ENCODE data around the gene ELMO1.

The ELMO1 gene, protein sequence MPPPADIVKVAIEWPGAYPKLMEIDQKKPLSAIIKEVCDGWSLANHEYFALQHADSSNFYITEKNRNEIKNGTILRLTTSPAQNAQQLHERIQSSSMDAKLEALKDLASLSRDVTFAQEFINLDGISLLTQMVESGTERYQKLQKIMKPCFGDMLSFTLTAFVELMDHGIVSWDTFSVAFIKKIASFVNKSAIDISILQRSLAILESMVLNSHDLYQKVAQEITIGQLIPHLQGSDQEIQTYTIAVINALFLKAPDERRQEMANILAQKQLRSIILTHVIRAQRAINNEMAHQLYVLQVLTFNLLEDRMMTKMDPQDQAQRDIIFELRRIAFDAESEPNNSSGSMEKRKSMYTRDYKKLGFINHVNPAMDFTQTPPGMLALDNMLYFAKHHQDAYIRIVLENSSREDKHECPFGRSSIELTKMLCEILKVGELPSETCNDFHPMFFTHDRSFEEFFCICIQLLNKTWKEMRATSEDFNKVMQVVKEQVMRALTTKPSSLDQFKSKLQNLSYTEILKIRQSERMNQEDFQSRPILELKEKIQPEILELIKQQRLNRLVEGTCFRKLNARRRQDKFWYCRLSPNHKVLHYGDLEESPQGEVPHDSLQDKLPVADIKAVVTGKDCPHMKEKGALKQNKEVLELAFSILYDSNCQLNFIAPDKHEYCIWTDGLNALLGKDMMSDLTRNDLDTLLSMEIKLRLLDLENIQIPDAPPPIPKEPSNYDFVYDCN

DNA sequence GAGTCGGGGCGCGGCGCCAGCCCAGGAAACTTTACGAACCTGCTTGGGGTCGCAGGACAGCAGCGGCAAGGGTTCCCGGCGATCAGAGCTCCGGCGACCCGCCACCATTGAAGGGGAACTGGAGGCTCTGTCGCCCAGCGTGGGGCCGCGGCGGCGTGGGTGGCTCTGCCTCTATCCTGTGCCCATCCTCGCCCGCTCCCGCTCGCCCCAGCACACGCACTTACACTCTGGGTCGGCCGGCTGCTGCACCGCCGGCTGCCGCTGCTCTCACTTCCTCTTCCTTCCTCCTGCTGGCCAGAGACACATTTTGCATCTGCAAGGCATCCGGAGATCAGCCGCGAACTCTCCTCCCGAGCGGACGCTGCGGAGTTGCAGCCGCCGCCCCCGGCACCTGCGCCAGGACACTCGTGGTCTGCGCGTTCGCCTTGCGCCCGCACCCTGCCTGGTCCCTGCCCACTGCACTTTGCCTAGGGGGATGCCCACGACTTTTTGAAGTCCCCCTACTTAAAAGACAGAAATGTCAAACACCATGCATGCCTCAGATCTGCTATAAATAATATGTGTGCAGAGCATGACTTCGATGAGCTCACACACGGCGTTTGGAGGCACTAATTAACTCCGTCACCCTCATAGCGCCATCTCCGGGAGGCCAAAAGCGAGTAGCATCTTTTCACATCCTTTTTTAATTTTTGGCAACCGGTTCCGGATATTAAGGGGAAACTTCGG lies at the start of gene ELMO1:
TSS of gene ELMO1 (minus strand) at position 229 of the 726 bp plus-strand sequence. CDS start 106,174 bp downstream, outside the sequence.
- peak within 1 kb of the TSS; percentile 80 for H3K4me3 Mint-ChIP-seq
- peak within 1 kb of the TSS; percentile 89 for H3K27ac Mint-ChIP-seq
- H3K36me3 Mint-ChIP-seq = peaks cover 6% of the 10 kb centered on the region
- no peaks in the 10 kb centered on the region for H3K27me3 Mint-ChIP-seq
- ATAC-seq = peak; percentile 94
- no peaks in the 10 kb centered on the region for H3K9me3 Mint-ChIP-seq
- peaks cover 33% of the 10 kb centered on the region for H3K4me1 Mint-ChIP-seq

- Mint-ChIP-seq H3K36me3 (no peaks in the 10 kb centered on the region), H3K4me1 (no peaks in the 10 kb centered on the region), H3K27ac (no peak overlapping the region), H3K4me3 (no peak overlapping the region), H3K27me3 (no peaks in the 10 kb centered on the region), H3K9me3 (no peaks in the 10 kb centered on the region)
- ATAC-seq = no peak
Observed at GRCh38 chr7:37497576-37497975, 48.9 kb upstream of the ELMO1 start.

DNA sequence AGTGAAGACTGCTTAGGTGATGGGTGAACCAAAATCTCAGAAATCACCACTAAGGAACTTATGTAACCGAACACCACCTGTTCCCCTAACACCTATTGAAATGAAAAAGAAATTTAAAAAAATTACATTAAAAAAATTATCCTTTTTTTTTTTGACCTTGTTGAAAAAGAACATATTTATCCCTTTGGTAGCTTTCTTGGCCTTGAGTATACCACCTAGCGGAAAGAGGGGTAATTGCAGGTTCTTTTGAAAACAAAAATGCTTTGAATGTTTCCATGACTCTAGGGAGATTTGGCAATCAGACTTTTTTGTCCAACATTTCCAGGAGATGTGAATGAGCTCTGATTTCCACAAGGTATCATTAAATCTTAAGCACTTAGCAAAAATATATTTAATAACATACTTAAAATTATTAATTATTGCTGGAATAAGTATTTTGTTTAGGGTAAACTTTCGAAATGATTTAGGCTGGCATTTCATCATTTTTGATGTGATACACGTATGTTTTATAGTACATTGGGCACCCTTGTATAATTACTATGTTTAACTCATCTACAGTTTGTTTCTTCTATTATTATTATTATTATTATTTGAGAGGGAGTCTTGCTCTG lies 47.0 kb upstream of the ELMO1 start:
- Mint-ChIP-seq H3K36me3 (no peaks in the 10 kb centered on the region), H3K27ac (no peak overlapping the region), H3K27me3 (no peaks in the 10 kb centered on the region), H3K4me1 (no peaks in the 10 kb centered on the region), H3K9me3 (no peaks in the 10 kb centered on the region), H3K4me3 (no peak overlapping the region)
- ATAC-seq = no peak

GRCh38 chr7:37494926-37495325 lies 46.3 kb upstream of the ELMO1 start:
- Mint-ChIP-seq H3K4me3 (no peak overlapping the region), H3K36me3 (no peaks in the 10 kb centered on the region), H3K4me1 (no peaks in the 10 kb centered on the region), H3K27ac (no peak overlapping the region), H3K9me3 (no peaks in the 10 kb centered on the region), H3K27me3 (no peaks in the 10 kb centered on the region)
- no peak for ATAC-seq

DNA sequence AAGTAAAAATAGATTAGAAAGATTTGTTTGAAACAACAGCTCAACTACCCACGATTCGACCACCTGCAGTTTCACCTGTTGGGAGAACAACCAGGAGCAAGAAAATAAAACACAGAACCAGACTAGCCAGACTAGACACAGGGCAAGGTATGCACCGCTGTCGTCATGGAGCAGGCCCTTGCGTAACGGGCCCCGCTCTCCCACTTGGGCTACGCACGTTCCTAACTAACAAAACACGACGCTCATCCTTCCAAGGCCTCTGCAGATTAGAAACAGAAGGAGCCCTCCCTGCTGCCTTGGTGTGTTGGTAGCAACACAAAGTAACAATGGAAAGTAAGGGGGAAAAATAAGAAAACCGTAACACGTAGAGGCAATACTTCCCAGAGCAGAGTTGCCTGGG lies 45.1 kb upstream of the ELMO1 start:
- no peaks in the 10 kb centered on the region for H3K4me1 Mint-ChIP-seq
- ATAC-seq = no peak
- H3K36me3 Mint-ChIP-seq = no peaks in the 10 kb centered on the region

DNA sequence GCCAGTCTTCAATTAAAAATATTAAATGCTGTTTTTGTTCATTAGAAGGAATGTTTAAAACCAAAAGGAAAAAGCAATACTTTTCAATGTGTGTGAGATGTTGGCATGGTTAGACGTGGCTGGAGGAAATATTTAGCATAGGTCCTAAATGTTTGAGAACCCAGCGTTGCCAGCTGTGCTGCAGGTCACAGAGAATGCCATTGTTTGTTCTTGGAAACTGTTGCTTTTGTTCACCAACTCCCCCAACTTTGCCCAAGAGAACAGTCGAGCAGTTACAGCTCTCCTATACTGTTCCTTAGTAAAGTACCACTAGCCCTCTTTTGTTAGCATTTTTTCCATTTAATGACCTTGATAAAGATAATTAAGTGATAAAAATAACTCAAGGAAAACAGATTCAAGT lies 44.5 kb upstream of the ELMO1 start:
- no peaks in the 10 kb centered on the region for H3K9me3 Mint-ChIP-seq
- no peaks in the 10 kb centered on the region for H3K36me3 Mint-ChIP-seq

More for the DNA sequence above, 45.1 kb upstream of the ELMO1 start:
- Mint-ChIP-seq H3K27me3 (no peaks in the 10 kb centered on the region), H3K4me3 (no peak overlapping the region), H3K27ac (no peak overlapping the region), H3K9me3 (no peaks in the 10 kb centered on the region)

DNA sequence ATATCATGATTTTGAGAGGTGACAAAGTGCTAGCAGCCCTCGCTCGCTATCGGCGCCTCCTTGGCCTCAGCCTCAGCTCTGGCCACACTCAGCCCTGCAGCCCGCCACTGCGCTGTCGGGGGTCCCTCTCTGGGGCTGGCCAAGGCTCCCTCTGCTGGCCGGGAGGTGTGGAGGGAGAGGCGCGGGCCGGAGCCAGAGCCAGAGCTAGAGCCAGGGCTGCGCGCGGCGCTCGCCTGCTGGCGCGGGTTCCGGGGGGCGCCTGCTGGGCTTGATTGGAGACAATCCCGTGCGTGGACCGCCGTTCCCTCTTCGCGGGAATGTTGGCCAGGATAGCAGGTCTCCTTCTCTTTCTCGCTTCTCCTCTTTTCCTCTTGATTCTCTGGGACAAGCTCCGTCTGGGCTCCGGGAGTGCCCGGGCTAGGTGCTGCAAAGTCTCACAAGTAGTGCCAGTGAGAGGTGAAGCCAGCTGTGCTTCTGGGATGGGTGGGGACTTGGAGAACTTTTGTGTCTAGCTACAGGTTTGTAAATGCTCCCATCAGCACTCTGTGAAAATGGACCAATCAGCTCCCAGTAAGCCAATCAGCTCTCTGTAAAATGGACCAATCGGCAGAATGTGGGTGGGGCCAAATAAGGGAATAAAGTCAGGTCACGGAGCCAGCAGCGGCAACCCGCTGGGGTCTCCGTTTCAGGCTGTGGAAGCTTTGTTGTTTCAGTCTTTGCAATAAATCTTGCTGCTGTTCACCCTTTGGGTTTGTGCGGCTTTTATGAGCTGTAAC lies 43.4 kb upstream of the ELMO1 start:
- Mint-ChIP-seq H3K36me3 (no peaks in the 10 kb centered on the region), H3K4me3 (no peak overlapping the region), H3K4me1 (no peaks in the 10 kb centered on the region), H3K27me3 (no peaks in the 10 kb centered on the region), H3K27ac (no peak overlapping the region), H3K9me3 (no peaks in the 10 kb centered on the region)
- ATAC-seq = no peak

More for the DNA sequence above, 44.5 kb upstream of the ELMO1 start:
- no peaks in the 10 kb centered on the region for H3K4me1 Mint-ChIP-seq
- no peak overlapping the region for H3K27ac Mint-ChIP-seq
- no peaks in the 10 kb centered on the region for H3K27me3 Mint-ChIP-seq
- H3K4me3 Mint-ChIP-seq = no peak overlapping the region
- no peak for ATAC-seq

- Mint-ChIP-seq H3K27ac (no peak overlapping the region), H3K36me3 (no peaks in the 10 kb centered on the region), H3K9me3 (no peaks in the 10 kb centered on the region), H3K27me3 (peaks cover 8% of the 10 kb centered on the region), H3K4me1 (no peaks in the 10 kb centered on the region), H3K4me3 (no peak overlapping the region)
- ATAC-seq = no peak
Observed at GRCh38 chr7:37489703-37490102, 41.0 kb upstream of the ELMO1 start.

DNA sequence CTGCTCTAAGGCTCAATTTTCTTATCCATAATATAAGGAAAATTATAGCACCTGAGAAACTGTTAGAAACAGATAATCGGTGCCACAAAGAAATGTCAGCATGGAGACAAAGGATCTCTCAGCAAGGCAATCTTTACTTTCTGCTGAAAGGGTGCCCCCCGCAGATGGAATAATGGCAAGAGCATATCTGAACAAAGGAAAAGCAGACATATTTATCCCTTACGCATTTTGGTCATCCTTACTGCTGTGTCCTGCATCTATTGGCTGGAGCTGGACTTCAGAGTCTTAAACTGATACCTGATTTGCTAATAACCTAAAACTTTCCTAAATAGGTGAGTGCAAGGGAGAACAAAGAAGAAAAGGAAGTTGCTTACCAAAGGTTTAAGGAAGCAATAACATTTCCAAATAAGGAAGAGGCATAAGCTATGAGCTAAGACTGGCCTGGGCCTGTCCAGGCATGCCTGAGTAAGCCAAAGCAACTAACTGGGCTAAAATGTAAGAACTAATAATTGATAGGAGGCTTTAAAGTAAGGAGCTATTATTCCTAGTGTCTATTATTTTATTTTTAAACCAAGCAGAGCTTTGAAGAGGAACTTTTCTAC lies 39.6 kb upstream of the ELMO1 start:
- Mint-ChIP-seq H3K27ac (no peak overlapping the region), H3K4me3 (no peak overlapping the region), H3K9me3 (no peaks in the 10 kb centered on the region), H3K36me3 (no peaks in the 10 kb centered on the region), H3K4me1 (no peaks in the 10 kb centered on the region), H3K27me3 (peaks cover 8% of the 10 kb centered on the region)
- no peak for ATAC-seq

DNA sequence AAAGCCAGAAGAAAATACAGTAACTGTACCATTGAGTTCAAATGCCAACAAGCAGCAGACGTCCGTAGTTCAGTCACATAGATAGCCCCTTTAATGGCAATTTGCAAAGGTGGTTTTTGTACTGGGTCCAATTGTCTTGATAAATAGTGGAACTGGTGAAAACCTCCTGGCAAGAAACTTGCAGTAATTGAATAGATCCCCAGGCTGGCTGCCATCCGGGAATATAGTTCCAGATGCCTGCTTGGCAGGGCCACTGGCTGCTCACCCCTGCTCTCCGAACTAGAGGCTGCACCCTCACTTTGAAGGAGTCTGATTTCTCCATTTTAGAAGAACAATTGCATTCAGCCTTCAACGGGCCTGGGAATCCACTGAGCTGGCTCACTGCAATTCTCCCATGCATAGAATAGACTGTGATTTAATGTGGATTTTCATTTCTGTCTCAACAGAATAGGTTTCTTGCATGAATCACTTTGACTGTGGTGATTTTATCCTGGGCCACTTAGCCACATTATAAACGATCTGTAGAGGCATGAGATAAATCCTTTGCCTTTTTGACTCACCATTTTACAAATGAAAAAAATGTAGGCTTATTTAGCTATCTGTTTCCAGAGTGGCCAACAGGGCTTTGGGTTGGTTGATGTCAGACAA lies 35.9 kb upstream of the ELMO1 start:
- Mint-ChIP-seq H3K4me1 (no peaks in the 10 kb centered on the region), H3K27me3 (peaks cover 36% of the 10 kb centered on the region), H3K36me3 (no peaks in the 10 kb centered on the region), H3K4me3 (no peak overlapping the region), H3K27ac (no peak overlapping the region), H3K9me3 (no peaks in the 10 kb centered on the region)
- ATAC-seq = no peak

- Mint-ChIP-seq H3K27ac (no peak overlapping the region), H3K4me1 (no peaks in the 10 kb centered on the region), H3K27me3 (peaks cover 45% of the 10 kb centered on the region), H3K4me3 (no peak overlapping the region), H3K36me3 (no peaks in the 10 kb centered on the region), H3K9me3 (peaks cover 3% of the 10 kb centered on the region)
- ATAC-seq = no peak
Observed at GRCh38 chr7:37483627-37484026, 35.0 kb upstream of the ELMO1 start.

DNA sequence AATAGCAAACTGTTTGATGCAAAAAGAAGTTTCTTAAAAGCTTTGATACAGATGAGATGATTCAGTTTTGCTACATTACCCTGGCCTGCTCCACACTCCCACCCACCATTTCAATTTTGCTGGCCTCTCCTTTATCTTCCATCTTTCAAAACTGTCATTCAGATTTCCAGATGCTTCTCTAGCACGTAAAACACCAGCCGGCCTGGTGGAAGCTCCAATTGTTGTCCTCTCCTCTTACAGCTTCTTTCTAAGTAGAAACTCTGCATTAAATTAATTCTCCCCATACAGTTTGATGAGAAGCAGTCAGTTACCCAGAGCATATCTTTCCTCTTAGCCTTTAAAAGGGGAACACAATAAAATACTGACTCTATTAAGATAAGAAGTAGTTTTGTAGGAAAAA lies 34.3 kb upstream of the ELMO1 start:
- Mint-ChIP-seq H3K9me3 (peaks cover 3% of the 10 kb centered on the region), H3K4me1 (no peaks in the 10 kb centered on the region), H3K36me3 (no peaks in the 10 kb centered on the region), H3K27ac (no peak overlapping the region), H3K27me3 (peaks cover 49% of the 10 kb centered on the region), H3K4me3 (no peak overlapping the region)
- no peak for ATAC-seq

DNA sequence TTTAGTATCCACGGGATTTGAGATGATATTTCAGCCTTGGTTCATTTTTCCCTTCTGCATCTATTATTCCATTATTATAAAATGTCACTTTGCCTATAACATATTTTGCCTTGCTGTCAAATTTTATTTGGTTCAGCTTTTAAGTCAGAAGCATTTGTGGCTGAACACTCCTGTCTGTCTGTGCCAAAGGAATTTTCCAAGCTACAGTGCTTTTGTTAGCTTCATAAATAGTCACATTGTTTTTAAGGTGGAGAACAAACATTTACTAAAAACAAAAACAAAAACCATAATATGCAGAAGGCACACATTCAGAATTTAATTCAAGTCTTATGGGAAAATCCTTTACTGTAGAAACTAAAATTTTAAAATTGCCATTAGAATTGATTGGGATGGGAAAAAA lies 33.8 kb upstream of the ELMO1 start:
- ATAC-seq = no peak
- Mint-ChIP-seq H3K9me3 (peaks cover 3% of the 10 kb centered on the region), H3K27me3 (peaks cover 49% of the 10 kb centered on the region), H3K4me3 (no peak overlapping the region), H3K4me1 (no peaks in the 10 kb centered on the region), H3K36me3 (no peaks in the 10 kb centered on the region), H3K27ac (no peak overlapping the region)

Data from stimulated activated memory B cell treated with anti-CD40 and anti-IgM and Interleukin-4, amounts not matched to agents 10 μg/mL and 1 μg/mL and 100 μg/mL, for 72 hours (primary cell).